HG03354 (cell line): Measurements from ENCODE around the gene PJA2.
"Not testable (repeated sequence)": the region's sequence is repeated elsewhere in the genome, so short reads cannot be mapped to it uniquely, and the experiment has no call there.

Experiments used
- ATAC-seq: cut with Tn5 transposase; IDR thresholded peaks from one replicate; pipeline ENCODE4 v1.9.1; 2021; ENCODE audit warnings: mild to moderate bottlenecking; ENCODE audit not compliant: unreplicated experiment, poor library complexity, severe bottlenecking

Gene PJA2

DNA sequence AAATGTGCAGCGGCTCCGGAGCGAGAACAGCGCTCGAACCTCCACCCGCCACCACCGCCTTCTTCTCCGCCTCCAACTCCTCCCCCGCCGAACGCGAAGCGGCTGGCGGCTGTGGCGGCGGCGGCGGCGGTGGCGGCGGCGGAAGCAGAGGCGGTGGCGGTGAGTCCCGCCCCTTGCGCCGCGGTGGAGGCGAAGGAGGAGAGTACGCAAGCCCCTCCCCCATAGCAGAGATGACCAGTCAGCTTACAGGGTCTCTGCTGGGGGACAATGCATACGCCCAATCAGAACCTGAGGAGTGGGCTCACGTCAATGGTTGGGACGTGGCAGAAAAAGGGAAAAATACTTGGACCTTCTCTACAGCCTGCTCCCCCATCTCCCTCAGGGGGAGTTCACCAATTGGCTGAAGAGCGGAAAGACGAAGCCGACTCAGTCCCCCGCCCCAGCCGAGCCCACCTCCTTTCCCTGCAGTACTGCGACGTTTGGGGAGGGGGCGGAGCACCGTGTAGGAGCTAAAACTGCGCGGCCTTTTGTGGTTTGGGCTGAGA, at the start of gene PJA2:
Gene PJA2, minus strand, starts transcription at position 131 of the 545 bp plus-strand sequence. CDS start 26,541 bp downstream, outside the sequence.
- ATAC-seq: peak; percentile 77

GRCh38 chr5:109455598-109456096, 45.9 kb upstream of the PJA2 start:
- peak; percentile 100 for ATAC-seq

- no peak for ATAC-seq
Observed at GRCh38 chr5:109454731-109455505, 45.1 kb upstream of the PJA2 start.

DNA sequence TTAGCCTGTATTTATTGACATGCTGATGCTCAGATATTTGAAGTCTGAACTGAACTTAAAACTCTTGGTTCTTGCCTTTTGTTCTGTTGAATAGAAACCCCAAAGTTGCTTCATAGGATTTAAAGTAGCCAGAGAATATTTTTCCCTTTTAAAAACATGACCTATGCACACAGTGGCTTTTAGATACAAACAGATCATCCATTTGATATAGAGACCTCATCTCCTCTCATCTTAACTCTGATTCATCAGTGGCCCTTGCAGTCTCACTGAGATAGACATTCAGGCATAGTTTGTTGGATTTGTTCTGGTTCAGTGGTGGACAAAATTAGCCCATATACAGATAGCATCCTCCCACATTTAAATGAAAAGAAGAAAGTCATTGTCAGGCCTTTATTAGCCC, 43.5 kb upstream of the PJA2 start:
- no peak for ATAC-seq

DNA sequence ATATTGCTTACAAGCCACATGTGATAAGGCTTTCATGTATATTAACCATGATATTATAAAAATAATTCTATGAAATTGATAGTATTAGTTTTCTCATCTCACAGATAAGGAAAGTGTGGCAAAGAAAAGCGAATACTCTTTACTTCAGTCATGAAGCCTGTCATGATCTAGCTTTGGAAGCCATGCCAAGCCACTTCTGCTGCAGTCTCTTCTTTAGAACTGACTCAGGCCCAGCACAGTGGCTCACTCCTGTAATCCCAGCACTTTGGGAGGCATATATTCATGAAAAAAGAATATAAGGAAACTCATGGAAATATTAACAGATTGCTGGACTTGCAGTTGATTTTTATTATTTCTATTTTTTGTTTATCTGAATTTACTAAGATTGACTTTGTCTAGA, 42.9 kb upstream of the PJA2 start:
- ATAC-seq: no peak

GRCh38 chr5:109451146-109451545, 41.4 kb upstream of the PJA2 start:
- no peak for ATAC-seq

DNA sequence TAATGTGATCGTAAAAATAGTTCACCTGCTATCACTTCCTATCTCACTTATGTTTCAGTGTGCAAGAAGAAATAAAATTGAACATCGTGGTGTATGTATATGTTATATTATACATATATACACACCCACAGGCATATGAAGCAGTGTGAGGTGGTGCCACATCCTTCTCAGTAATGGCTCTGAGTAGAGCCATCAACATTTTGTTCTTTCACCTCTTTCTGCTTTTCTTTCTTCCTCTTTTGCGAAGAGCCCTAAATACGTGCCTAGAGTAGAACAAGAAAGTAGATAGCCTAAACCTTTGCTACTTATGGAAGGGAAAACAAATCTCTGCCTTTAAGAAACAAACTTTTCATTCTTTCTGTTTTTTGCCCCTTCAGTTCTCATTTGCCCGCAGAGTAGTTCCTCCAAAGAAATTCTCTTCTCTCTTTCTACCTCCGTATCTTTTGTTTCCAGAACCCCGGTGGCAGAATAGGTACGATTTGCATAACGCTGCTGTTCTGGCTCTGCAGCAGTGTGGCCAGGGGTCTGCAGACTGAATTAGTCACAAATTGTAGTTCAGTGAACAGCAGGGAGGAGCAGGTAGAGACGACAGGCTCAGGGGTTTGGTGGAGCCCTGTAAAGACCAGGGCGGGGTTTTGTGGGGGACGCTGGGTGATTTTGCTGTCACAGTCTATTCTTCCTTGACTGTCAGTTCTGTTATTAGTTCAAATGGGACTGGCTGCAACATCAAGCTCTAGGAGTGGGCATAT, 40.5 kb upstream of the PJA2 start:
- ATAC-seq: no peak

DNA sequence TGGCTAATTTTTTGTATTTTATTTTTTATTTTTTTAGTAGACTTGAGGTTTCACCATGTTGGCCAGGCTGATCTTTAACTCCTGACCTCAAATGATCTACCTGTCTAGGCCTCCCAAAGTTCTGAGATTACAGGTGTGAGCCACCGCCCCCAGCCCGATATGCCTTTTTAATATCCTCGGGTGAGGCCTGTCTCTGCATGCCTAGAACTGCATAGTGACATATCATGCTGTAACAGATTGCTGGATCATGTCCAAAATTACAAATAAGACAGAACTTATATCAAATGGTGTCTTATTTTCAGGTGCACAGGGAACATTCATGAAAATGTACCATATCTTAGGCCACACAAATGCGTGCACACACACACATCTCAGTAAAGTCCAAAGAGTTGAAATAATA, 39.1 kb upstream of the PJA2 start:
- no peak for ATAC-seq

DNA sequence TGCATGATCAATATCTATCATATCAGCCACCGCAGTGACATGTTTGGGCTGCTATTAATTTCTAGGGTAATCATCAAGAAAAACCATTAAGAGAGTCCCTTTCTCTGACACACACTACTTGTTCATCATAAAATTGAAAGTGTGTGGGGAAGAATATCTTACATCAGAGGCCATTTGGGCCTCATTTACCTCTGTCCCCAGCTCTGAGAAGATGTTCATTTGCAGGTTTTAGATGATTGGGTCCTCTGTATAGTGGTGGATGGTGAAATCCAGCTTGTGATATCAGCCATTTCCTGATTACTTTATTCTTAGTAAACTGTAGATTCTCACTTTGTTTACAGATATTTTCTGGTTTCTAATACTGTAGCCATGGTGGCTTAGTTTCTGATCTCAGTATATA, 29.8 kb upstream of the PJA2 start:
- ATAC-seq: peak; percentile 30

- no peak for ATAC-seq
Observed at GRCh38 chr5:109426075-109426474, 16.3 kb upstream of the PJA2 start.

DNA sequence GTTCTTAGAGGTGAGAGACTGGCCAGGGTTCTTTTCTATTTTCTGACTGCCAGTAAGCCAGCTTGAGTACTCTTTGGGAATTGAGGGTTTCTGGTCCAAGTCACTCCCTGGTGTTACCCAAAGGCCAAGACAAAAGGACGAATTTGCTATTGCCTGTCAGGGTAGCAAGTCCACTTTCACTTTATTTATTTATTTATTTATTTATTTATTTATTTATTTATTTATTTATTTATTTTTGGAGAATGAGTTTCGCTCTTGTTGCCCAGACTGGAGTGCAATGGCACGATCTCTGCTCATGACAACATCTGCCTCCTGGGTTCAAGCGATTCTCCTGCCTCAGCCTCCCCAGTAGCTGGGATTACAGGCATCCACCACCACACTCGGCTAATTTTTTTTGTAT, 15.7 kb upstream of the PJA2 start:
- not testable (repeated sequence) for ATAC-seq

GRCh38 chr5:109421956-109422355, 12.2 kb upstream of the PJA2 start:
- ATAC-seq: no peak

- ATAC-seq: no peak
Observed at GRCh38 chr5:109418712-109419352, 9.1 kb upstream of the PJA2 start.

- no peak for ATAC-seq
Observed at GRCh38 chr5:109416882-109417281, 7.1 kb upstream of the PJA2 start.

GRCh38 chr5:109413921-109414461, 4.2 kb upstream of the PJA2 start:
- not testable (repeated sequence) for ATAC-seq

DNA sequence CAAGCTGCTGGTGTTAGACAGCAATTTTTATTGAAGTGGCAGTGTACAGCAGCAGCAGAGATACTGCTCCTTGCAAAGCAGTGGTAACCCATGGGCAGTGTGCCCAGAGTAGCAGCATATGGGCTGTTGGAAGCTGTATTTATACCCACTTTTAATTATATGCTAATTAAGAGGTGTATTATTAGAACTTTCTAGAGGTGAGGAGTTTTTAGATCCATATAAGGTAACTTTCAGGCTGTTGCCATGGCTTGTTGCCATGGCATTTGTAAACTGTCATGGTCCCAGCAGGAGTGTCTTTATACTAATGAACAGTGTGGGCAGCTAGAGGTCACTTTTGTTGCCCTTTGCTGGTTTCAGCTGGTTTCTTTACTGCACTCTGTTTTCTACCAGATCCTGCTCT, 3.7 kb upstream of the PJA2 start:
- no peak for ATAC-seq

DNA sequence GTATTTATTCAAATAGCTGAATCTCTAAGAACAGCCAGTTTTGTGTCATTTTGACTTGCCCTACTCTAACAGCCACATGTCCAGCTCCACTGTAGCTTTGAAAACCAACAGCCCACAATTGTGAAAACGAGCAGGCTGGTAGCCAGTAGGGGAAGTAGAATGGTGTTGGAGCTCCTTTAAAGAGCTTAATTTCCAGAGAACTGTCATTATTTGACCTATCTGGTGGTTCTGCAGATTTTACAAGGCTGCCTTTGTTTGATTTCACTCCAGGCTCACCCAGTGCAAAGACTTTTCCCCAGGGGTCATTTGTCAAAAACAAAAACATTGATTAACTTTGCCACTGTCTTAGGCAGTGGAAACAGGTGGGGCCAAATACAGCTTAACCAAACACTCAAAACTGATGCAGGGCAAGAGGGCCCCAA, 3.2 kb upstream of the PJA2 start:
- ATAC-seq: no peak

- no peak for ATAC-seq
Observed at GRCh38 chr5:109411627-109412026, 1.9 kb upstream of the PJA2 start.

DNA sequence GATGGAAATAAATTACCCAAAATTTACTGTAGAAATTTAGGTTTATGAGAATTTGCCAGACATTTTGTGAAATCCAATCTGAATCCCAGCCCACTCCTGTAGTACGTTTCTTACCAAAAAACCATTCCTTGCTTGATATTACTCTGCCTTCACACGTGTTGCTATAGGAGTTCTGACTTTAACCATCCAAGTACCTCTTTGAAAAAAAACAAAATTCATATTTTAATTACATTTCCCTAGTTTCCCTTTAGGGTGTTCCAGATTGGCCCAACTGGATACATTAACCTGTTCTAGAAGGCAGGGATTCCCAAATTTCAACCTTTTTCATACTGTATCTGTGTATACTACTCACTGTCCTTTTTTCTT, 1.4 kb upstream of the PJA2 start:
- ATAC-seq: no peak
